Right cardiac atrium (tissue), 5 donors: ENCODE data around the gene GRIP1. TPM values are rescaled to one million over a fixed set of nuclear protein-coding genes. Genes with fewer than 3 reads are reported as not detected.

Experiments
- ATAC-seq, 2 donors: fragments of 200-7000 bp; cut with Tn5 transposase; one replicate each; pipeline versions ENCODE4 v1.8.0 to v1.9.1; 2020; ENCODE audit warnings: moderate library complexity in 2 of 2, mild to moderate bottlenecking in 1 of 2
- DNase-seq, 3 donors: peaks; one replicate each; pipeline ENCODE4 v3.0.0-alpha.2; 2020
- H3K27ac ChIP-seq: one replicate; pipeline ENCODE4 v1.5.1; 2013; ENCODE audit warnings: mild to moderate bottlenecking, low read length, control low read depth, moderate library complexity
- H3K27me3 ChIP-seq: one replicate; pipeline ENCODE4 v1.6.1; 2013; ENCODE audit not compliant: control insufficient read depth, insufficient read depth
- H3K4me1 ChIP-seq: one replicate; pipeline ENCODE4 v1.6.1; 2013; ENCODE audit warnings: low read length; ENCODE audit not compliant: control insufficient read depth, insufficient read depth
- H3K4me3 ChIP-seq: one replicate; pipeline ENCODE4 v1.5.1; 2013; ENCODE audit warnings: low read length, control low read depth
- H3K9me3 ChIP-seq: one replicate; pipeline ENCODE4 v1.6.1; 2013; ENCODE audit warnings: low read length; ENCODE audit not compliant: control insufficient read depth
- WGBS: extraction: QIAGEN DNeasy Blood & Tissue Kit; methylation state at CpG from one replicate; pipeline ENCODE4 v1.1.7; 2013; 5-methylcytosine and 5-hydroxymethylcytosine counted together
- intact Hi-C, 4 donors: fragments of 100-400 bp; cut with DNase I; formaldehyde crosslinking; loops; one replicate each; pipeline versions ENCODE4 v1.11.0 to v1.14.0; 2022 to 2023
- polyA plus RNA-seq: library from polyadenylated mRNA; stranded (reverse); fragments of 200-250 nt; gene quantifications from one replicate; pipeline ENCODE4 v1.2.3, GENCODE V29; 2013
- total RNA-seq, 4 donors: library from RNA; stranded (reverse); fragmentation: NEBNext Ultra II Directional; extraction: Animal tissue kit (Norgen Biotek cat#: 25700); gene quantifications; one replicate each; pipeline ENCODE4 v1.2.1, GENCODE V29; 2021
- donor health status: healthy with polysubstance abuse.
- donor health status: DM: no; HTN: yes; CAD: no.
- donor health status: DM: no; HTN: no; CAD: no.
- donor health status: DM: no; HTN: yes; CAD: no; lungs with severe emphysema.
- donor health status: DM: yes; HTN: yes; CAD: no.

The GRIP1 gene
- total and polyA plus RNA-seq, 5 donors, result 2.3 to 25.7 (median 14.9) TPM

DNA sequence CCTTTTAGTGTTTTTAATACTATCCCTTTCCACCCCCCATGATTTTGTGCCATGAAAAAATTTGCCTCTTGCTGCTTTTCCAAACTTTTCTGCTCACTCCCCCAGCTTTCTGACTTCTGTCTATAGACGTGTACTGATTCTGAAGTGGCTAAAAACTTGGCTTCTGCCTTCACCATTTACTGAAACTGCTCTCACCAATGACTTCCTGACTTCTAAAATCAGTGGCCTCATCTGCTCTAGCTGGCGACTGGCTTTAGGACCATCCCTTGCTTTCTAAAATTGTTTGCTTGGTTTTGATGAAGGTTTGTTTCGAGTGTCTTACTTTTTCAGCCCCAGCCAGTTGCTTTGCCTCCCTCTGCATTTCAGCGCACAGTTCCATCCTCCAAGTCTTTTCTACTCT, 231.2 kb downstream of the GRIP1 start:
- H3K27ac ChIP-seq, result no peak overlapping the region
- no peaks in the 10 kb centered on the region for H3K4me1 ChIP-seq
- H3K9me3 ChIP-seq, result no peaks in the 10 kb centered on the region
- DNase-seq (no peak), ATAC-seq (no peak)
- no peaks in the 10 kb centered on the region for H3K27me3 ChIP-seq
- no peak overlapping the region for H3K4me3 ChIP-seq
- WGBS, result 67% methylated on average over 4 of the region's 4 CpGs
- intact Hi-C loops, result no loop called here

DNA sequence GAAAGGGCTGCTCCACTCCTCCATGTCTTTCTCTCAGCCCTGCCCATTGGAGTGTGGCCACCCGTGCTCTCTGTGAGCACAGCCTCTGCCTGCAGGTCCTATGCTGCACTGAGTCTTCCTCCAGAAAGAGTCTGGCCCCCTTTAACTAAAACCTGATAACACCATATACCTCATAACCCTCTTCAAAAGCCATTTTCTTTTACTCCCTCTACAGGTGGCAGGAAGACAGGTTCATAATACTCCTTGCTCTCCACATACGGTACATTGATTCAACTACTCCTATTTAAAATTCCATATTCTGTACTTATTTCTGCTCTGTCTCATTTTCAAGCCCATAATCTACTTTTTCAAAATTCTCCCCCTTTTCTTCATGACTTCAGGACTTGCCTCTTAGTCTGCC, 232.6 kb downstream of the GRIP1 start:
- no peak for DNase-seq
- Histone ChIP-seq H3K27me3 (peaks cover 2% of the 10 kb centered on the region), H3K9me3 (no peaks in the 10 kb centered on the region), H3K4me1 (no peaks in the 10 kb centered on the region), H3K27ac (no peak overlapping the region), H3K4me3 (no peak overlapping the region)
- intact Hi-C loops, result no loop called here
- ATAC-seq, result no peak
- 89% methylated on average over 2 of the region's 2 CpGs for WGBS

DNA sequence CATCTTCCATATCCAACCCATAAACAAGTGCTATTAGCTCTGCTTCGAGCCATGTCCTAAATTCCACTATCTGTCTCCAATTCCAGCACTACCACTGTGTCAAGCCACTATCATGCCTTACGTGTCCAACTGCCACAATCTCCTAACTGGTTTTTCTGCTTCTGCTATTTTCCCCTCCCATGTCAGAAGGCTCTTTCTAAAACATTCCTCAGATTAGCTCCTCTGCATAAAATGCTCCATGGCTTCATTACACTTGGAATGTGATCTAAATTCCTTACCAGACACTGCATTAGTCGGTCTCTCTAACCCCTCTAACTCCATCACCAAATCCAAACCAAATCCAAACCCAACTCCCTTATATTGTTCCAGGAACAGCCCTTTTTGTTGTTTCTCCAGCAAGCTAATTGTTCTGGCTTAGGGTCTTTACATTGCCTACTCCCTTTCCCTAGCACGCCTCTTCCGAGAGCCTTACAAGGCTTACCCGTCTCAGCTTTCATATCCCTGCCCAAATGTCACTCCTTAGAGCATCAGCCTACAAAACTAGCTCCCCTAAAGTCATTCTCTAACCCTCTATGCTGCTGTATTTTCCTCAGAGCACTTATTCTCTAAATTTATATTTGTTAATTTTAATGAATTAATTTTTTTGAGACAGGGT, 236.8 kb downstream of the GRIP1 start:
- WGBS, result 73% methylated on average over 6 of the region's 6 CpGs
- no peak for ATAC-seq
- peaks cover 4% of the 10 kb centered on the region for H3K27me3 ChIP-seq
- intact Hi-C loops, result no loop called here
- no peak for DNase-seq
- H3K4me3 ChIP-seq, result no peak overlapping the region
- H3K27ac ChIP-seq, result no peak overlapping the region
- H3K4me1 ChIP-seq, result no peaks in the 10 kb centered on the region
- no peaks in the 10 kb centered on the region for H3K9me3 ChIP-seq

DNA sequence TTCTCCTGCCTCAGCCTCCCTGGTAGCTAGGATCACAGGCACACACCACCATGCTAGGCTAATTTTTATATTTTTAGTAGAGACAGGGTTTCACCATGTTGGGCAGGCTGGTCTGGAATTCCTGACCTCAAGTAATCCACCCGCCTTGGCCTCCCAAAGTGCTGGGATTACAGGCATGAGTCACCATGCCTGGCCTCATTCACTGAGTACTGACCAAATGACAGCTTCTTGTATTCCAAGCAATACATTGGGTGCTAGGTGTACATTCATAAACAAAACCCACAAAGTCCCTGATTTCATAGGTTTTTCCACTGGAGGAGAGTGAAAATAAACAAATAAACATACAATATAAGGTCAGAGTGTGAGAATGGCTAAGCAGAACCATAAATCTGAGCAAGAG, 240.3 kb downstream of the GRIP1 start:
- no peak overlapping the region for H3K4me3 ChIP-seq

DNA sequence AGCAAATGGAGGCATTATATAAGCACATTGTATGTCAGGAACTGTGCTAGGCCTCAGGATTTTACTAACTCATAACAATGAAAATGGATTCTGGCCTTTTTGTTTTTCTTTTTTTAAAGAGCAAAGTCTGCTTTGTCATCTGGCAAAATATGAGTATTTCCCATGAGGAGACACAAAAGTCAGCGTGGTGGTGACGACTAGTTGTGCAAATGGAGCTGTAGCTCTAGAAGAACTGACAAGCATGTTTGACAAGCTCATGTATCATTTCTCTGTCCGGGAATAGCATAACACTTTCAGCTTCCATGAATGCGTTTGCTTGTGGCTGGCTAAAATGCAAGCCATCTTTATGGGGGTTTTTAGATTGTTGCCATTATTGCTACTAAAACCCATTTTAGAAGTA, 248.8 kb downstream of the GRIP1 start:
- DNase-seq (no peak), ATAC-seq (no peak)
- H3K4me1 ChIP-seq, result no peaks in the 10 kb centered on the region
- WGBS, result 74% methylated on average over 4 of the region's 4 CpGs
- no peaks in the 10 kb centered on the region for H3K27me3 ChIP-seq
- no peak overlapping the region for H3K27ac ChIP-seq
- no peaks in the 10 kb centered on the region for H3K9me3 ChIP-seq
- intact Hi-C loops, result no loop called here
- H3K4me3 ChIP-seq, result no peak overlapping the region

More for the DNA sequence above, 240.3 kb downstream of the GRIP1 start:
- no peaks in the 10 kb centered on the region for H3K4me1 ChIP-seq
- H3K27ac ChIP-seq, result no peak overlapping the region
- ATAC-seq, result no peak
- no peaks in the 10 kb centered on the region for H3K9me3 ChIP-seq
- no peak for DNase-seq
- H3K27me3 ChIP-seq, result peaks cover 4% of the 10 kb centered on the region
- WGBS, result 75% methylated on average over 1 of the region's 1 CpG
- intact Hi-C loops, result no loop called here

DNA sequence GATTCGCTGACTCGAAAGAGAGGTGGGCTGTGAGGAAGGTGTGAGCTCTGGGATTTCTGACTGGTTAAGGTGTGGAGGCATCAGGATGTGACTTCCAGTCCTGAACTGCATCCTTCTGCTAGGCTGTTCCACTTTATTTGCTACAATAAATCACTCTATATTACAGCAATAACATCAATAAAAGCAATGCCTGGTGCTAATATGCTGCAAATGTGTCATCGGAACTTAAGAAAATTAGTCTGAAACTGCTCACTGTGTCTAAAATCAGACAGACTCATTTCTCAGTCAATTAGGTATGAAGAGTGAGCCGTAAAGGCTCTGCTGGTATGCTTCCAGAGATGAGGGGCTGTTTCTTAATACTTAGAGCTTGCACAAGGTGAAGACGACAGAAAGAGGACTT, 250.0 kb downstream of the GRIP1 start:
- Histone ChIP-seq H3K9me3 (no peaks in the 10 kb centered on the region), H3K27me3 (no peaks in the 10 kb centered on the region), H3K27ac (no peak overlapping the region), H3K4me1 (no peaks in the 10 kb centered on the region), H3K4me3 (no peak overlapping the region)
- intact Hi-C loops, result no loop called here
- 79% methylated on average over 5 of the region's 5 CpGs for WGBS
- DNase-seq, result no peak
- ATAC-seq, result no peak

DNA sequence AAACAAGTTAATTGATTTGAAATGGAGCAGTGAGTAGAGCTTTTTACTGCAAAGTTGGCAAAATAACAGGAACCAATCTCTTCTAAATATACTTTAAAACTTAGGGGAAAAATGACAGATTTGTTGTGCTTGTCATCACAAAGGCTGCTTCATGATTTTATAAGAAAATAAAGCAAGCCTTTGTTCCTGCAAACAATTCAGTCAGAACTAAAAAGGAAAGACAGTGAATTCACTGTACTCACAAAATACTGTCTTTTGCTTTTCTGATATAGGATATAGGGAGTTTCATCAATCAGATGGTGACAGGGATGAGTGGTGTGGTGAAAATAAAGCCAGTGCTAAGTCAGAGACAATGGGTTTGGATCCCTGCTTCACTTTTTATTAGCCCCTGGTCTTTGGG, 250.6 kb downstream of the GRIP1 start:
- no peak for ATAC-seq
- no peaks in the 10 kb centered on the region for H3K9me3 ChIP-seq
- H3K27ac ChIP-seq, result no peak overlapping the region
- no peak for DNase-seq
- no peaks in the 10 kb centered on the region for H3K4me1 ChIP-seq
- intact Hi-C loops, result no loop called here
- no peak overlapping the region for H3K4me3 ChIP-seq
- H3K27me3 ChIP-seq, result no peaks in the 10 kb centered on the region

DNA sequence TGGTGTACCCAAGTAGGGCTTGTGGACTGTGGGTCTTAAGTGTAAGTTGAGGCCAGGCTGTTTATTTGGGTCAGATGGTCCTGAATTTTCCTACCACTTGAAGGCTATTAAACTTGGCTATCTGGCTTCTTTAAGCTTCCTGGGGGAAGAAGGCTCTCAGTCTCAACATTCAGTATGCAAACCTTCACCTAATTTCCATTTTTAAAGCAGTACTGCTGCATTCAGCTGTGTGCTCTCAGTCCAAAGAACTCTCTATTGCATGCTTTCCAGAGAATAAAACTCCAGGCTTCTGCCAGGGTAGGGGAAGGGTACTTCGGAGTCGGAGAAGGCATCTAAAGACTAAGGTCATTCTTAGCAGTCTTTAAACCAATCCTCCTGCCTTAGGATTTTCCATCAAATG, 252.2 kb downstream of the GRIP1 start:
- H3K27ac ChIP-seq, result no peak overlapping the region
- H3K27me3 ChIP-seq, result no peaks in the 10 kb centered on the region
- WGBS, result 77% methylated on average over 2 of the region's 2 CpGs
- ATAC-seq (no peak), DNase-seq (no peak)
- H3K4me3 ChIP-seq, result no peak overlapping the region
- H3K9me3 ChIP-seq, result no peaks in the 10 kb centered on the region
- intact Hi-C loops, result no loop called here
- H3K4me1 ChIP-seq, result no peaks in the 10 kb centered on the region

DNA sequence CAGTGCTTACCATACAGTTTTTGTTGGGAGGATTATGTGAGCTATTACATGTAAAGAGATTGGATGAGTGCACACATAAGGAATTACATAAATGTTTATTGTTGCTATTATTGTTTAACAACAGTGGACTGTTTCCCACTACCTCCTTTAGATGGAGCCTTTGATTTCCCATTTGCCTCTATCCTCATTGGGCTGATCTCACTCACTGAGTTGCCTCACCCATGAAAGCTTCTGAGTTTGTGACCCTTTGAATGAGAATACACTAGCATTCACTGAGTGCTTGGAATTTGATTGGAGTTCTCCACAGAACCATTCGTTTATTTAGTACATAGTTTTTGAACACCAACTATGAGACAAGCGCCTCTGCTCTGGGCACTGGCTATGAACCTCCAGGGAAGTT, 255.6 kb downstream of the GRIP1 start:
- Histone ChIP-seq H3K4me1 (no peaks in the 10 kb centered on the region), H3K27me3 (no peaks in the 10 kb centered on the region), H3K27ac (no peak overlapping the region), H3K9me3 (no peaks in the 10 kb centered on the region), H3K4me3 (no peak overlapping the region)
- DNase-seq, result no peak
- ATAC-seq, result no peak
- 73% methylated on average over 2 of the region's 2 CpGs for WGBS
- intact Hi-C loops, result no loop called here

DNA sequence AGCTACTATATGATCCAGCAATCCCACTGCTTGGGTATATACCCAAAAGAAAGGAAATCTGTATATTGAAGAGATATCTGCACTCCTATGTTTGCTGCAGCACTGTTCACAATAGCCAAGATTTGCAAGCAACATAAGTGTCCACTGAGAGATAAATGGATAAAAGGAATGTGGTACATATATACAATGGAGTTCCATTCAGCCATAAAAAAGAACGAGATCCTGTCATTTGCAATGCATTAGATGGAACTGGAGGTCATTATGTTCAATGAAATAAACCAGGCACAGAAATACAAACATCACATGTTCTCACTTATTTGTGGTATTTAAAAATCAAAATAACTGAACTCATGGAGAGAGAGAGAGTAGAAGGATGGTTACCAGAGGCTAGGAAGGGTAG, 260.0 kb downstream of the GRIP1 start:
- Histone ChIP-seq H3K4me3 (no peak overlapping the region), H3K4me1 (no peaks in the 10 kb centered on the region), H3K27ac (no peak overlapping the region), H3K9me3 (no peaks in the 10 kb centered on the region), H3K27me3 (no peaks in the 10 kb centered on the region)
- 89% methylated on average over 1 of the region's 1 CpG for WGBS
- ATAC-seq (no peak), DNase-seq (no peak)
- intact Hi-C loops, result no loop called here

DNA sequence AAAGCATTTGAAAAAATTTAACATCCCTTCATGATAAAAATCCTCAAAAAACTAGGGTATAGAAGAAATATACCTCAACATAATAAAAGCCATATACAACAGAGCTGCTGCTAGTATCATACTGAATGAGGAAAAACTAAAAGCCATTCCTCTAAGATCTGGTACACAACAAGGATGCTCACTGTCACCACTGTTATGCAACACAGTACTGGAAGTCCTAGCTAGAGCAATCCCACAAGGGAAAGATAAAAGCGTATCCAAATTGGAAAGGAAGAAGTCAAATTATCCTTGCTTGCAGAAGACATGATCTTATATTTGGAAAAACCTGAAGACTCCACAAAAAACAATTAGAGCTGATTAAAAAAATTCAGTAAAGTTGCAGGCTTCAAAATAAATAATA, 261.7 kb downstream of the GRIP1 start:
- intact Hi-C loops, result no loop called here
- H3K4me1 ChIP-seq, result no peaks in the 10 kb centered on the region
- no peaks in the 10 kb centered on the region for H3K27me3 ChIP-seq
- no peak overlapping the region for H3K4me3 ChIP-seq
- DNase-seq, result no peak
- H3K27ac ChIP-seq, result no peak overlapping the region
- no peaks in the 10 kb centered on the region for H3K9me3 ChIP-seq
- 53% methylated on average over 1 of the region's 1 CpG for WGBS
- no peak for ATAC-seq
